Mucosa of rectum (tissue), 2 donors: Measurements from ENCODE around the gene GABBR2.

Experiments used
- H3K27ac ChIP-seq, 2 donors: one replicate each; pipeline ENCODE4 v1.7.0; 2013; ENCODE audit warnings: inconsistent platforms in 2 of 2, low read depth in 2 of 2, low read length in 2 of 2
- H3K27me3 ChIP-seq, 2 donors: one replicate each; pipeline ENCODE4 v1.7.0; 2013; ENCODE audit warnings: low read length in 2 of 2; ENCODE audit not compliant: control insufficient read depth in 2 of 2, insufficient read depth in 2 of 2
- H3K36me3 ChIP-seq, 2 donors: one replicate each; pipeline ENCODE4 v1.7.0; 2013; ENCODE audit warnings: low read length in 2 of 2; ENCODE audit not compliant: control insufficient read depth in 2 of 2, insufficient read depth in 2 of 2
- H3K4me1 ChIP-seq, 2 donors: one replicate each; pipeline ENCODE4 v1.7.0; 2013; ENCODE audit warnings: low read length in 2 of 2, mild to moderate bottlenecking in 1 of 2; ENCODE audit not compliant: control insufficient read depth in 2 of 2, insufficient read depth in 2 of 2
- H3K4me3 ChIP-seq, 2 donors: one replicate each; pipeline ENCODE4 v1.7.0; 2013; ENCODE audit warnings: low read length in 2 of 2
- H3K9ac ChIP-seq, 2 donors: one replicate each; pipeline ENCODE4 v1.7.0; 2013; ENCODE audit warnings: low read length in 2 of 2, low read depth in 1 of 2, mild to moderate bottlenecking in 1 of 2
- H3K9me3 ChIP-seq, 2 donors: one replicate each; pipeline ENCODE4 v1.7.0; 2013; ENCODE audit warnings: low read length in 2 of 2; ENCODE audit not compliant: control insufficient read depth in 2 of 2
- donor health status: healthy.
- donor health status: Normal muscosa, but diverticular disease.

The GABBR2 gene

DNA sequence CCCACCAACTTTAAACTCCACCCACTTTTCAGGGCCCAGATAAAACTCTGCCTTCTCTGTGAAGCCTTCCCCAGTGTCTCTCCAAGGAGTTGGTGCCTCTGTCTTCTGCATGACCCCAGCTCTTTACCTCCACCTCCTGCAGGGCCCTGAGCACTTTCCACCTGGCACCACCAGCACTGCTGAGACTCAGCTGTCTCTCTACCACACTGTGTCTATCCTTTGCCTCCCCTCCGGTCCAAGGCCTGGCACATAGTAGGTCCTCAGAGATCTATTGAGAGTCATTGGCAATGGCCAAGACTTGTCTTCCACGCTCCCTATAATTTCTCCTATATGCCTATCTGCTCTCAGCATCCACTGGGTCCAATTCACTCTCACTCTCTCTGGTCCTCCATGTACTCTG lies 12.9 kb upstream of the GABBR2 start:
- H3K9me3 ChIP-seq, result no peaks in the 10 kb centered on the region
- no peak overlapping the region for H3K27ac ChIP-seq
- H3K27me3 ChIP-seq, result peaks cover 0 to 3% of the 10 kb centered on the region in 2 donors
- no peaks in the 10 kb centered on the region for H3K36me3 ChIP-seq
- H3K4me3 ChIP-seq, result no peak overlapping the region
- H3K9ac ChIP-seq, result no peak overlapping the region
- no peaks in the 10 kb centered on the region for H3K4me1 ChIP-seq

DNA sequence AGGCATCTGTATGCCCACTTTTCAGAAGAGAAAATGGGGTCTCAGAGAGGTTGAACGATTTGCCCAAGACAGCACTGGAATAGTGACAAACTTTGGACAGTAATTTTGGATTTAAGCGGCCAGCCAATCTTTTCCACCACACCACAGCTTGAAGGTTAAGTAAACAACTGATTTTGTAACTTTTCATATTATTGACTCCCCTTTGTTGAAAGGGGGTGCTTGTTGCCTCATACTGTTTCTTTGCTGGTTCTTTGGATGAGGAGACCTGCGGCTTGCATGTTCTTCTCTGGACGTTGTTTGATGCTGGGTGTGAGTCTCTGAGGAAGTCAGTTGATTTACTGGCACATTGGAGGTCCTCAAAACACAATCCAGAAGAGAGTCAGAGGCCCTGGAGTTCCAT lies 11.7 kb upstream of the GABBR2 start:
- Histone ChIP-seq H3K36me3 (no peaks in the 10 kb centered on the region), H3K27ac (no peak overlapping the region), H3K9ac (no peak overlapping the region), H3K9me3 (no peaks in the 10 kb centered on the region), H3K4me1 (no peaks in the 10 kb centered on the region), H3K4me3 (no peak overlapping the region), H3K27me3 (peaks cover 3 to 8% of the 10 kb centered on the region in 2 donors)

DNA sequence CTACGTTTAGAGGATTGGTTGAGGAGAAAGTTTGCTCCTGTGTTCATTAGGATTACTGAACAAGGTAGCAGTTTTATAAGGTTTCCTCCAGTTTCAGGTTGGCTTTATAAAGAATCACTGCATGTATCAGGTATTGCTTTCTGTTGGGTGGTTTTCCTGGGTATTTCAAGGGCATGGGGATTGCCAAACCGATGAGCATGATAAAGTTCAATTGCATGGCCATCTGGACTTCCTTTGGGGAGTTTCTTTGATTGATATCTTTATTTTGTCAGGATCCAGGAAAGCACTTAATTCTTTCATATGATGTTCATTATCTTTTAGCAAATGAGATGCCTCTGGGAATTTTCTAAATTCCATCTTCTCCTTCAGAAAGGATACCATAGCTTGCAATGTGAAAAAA lies 10.3 kb upstream of the GABBR2 start:
- Histone ChIP-seq H3K27ac (no peak overlapping the region), H3K36me3 (no peaks in the 10 kb centered on the region), H3K9ac (no peak overlapping the region), H3K4me1 (no peaks in the 10 kb centered on the region), H3K27me3 (peaks cover 3 to 8% of the 10 kb centered on the region in 2 donors), H3K9me3 (no peaks in the 10 kb centered on the region), H3K4me3 (no peak overlapping the region)

DNA sequence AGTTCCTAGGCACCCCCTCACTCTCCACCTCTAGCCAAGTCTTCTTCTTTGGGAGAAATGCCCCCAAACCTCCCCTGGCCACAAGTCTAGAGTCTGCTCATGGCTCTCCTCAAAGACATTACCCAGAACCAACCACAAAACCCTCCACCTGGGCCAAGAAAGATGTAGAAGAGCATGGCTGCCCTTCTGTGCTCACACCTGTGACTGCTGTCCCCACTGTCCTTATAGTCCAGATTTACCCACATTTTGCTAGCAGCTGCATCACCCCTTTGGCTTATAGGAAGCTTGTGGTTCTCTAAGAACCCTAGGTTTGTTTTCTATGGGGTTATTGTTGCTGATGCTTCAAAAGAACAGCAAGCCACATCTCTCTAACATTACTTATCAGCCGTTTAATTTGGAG lies 6.1 kb upstream of the GABBR2 start:
- Histone ChIP-seq H3K36me3 (no peaks in the 10 kb centered on the region), H3K27me3 (peaks cover 14 to 16% of the 10 kb centered on the region in 2 donors), H3K9ac (no peak overlapping the region), H3K4me3 (no peak overlapping the region), H3K4me1 (no peaks in the 10 kb centered on the region), H3K9me3 (no peaks in the 10 kb centered on the region), H3K27ac (no peak overlapping the region)

DNA sequence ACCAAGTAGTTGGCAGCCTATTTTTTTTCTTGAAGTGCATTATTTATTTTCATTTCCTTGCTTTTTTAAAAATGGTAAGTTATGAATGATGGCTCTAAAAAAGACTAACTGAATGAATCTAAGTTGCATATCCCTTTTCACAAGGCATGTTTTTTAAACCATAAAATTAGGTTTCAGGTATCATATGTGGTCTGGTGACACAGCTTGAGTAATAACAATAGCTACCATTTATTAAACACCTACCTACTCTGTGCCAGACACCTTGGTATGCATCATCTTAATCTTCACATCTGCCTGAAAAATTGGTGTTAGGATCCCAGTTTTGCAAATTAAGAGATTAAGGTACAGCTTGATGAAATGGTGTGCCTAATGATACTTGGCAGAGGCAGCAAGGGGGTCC lies 4.3 kb upstream of the GABBR2 start:
- Histone ChIP-seq H3K4me1 (no peaks in the 10 kb centered on the region), H3K9ac (no peak overlapping the region), H3K27me3 (peaks cover 17% of the 10 kb centered on the region in 2 donors), H3K4me3 (no peak overlapping the region), H3K9me3 (no peaks in the 10 kb centered on the region), H3K36me3 (no peaks in the 10 kb centered on the region), H3K27ac (no peak overlapping the region)

DNA sequence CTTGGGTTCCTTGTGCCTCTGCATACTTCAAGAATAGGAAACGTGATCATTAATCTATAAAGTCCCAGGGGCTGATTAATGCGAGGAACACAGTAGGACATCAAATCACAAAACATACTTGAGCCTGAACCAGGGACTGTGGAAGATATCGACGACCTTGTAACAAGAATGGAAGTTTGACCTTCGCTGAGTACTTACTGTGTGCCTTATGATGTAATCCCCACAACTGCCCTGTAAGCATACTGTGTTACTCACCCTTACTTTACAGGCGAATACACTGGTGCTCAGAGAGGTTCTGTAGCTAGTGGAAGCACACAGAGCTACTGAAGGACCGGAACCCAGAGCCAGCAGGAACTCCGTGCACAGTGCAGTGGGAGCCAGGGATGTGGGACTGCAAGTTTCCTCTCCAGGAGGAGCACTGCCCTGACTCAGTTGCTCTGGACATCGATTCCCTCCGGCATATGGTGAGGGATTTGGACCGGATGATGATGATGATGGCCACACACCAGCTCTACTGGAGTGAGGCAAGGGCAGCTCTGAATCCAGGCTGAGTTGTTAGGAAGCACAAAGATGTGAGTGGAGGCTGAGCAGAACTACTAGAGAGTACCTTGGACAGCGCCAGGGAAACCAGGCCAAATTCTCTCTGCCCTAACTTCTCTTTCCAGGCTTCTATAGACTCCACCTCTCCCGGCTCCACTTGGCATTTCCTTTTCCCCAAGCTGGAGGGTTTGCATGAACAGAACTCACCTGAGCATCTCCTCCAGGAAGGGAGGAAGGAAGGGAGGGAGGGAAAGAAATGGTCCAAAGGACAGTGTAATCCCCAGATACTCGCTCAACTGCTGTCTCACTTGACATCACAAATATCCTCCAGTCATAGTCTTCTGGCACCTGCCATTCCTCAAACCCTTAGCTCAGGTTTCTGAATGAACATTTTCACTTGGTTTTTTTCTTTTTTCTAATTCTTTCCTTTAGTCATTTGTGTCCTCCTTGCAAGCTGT lies 1.5 kb upstream of the GABBR2 start:
- peaks cover 22 to 25% of the 10 kb centered on the region in 2 donors for H3K27me3 ChIP-seq
- H3K4me1 ChIP-seq, result peaks cover 0 to 4% of the 10 kb centered on the region in 2 donors
- no peaks in the 10 kb centered on the region for H3K9me3 ChIP-seq
- no peak overlapping the region for H3K4me3 ChIP-seq
- H3K36me3 ChIP-seq, result no peaks in the 10 kb centered on the region
- H3K27ac ChIP-seq, result no peak overlapping the region
- no peak overlapping the region for H3K9ac ChIP-seq

DNA sequence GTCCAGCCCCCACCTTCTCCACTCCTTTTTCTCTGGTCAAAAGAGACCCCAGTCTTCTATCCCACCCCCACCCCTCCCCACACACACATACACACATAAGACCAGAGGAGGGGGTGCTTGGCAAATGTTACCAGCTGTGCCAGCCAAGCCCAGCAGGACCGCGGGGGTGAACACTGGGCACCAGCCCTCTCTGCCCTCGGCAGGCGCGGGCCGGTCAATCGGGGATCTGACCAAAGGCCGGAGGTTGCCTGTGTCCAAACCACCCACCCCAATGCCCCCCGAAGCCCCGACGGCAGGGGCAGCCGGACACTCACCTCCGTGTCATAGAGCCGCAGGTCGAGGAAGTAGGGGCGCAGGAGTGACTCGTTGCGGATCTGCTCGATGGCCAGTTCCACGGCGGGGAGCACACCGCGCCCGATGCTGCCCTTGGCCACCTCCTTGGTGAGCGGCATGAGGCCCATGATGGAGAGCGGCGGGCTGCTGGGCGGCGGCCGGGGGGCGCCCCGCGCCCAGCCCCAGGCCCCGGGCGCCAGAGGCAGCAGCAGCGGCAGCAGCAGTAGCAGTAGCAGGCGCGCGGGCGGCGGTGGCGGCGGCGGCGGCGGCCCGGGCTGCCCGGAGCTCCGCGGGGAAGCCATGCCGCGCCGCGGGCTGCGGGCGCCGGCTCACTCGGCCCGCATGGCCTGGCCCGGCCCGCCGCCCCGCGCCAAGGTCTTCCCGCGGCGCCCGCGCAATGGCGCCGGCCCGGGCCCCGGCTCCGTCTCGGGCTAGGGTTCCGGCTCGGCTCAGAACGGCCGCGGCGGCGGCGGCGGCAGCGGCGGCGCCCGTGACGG lies 417 bp downstream of the GABBR2 start:
- peaks cover 22 to 27% of the 10 kb centered on the region in 2 donors for H3K27me3 ChIP-seq
- H3K27ac ChIP-seq, result no peak overlapping the region
- H3K4me3 ChIP-seq, result no peak overlapping the region
- no peak overlapping the region for H3K9ac ChIP-seq
- H3K4me1 ChIP-seq, result peaks cover 0 to 4% of the 10 kb centered on the region in 2 donors
- no peaks in the 10 kb centered on the region for H3K9me3 ChIP-seq
- no peaks in the 10 kb centered on the region for H3K36me3 ChIP-seq

DNA sequence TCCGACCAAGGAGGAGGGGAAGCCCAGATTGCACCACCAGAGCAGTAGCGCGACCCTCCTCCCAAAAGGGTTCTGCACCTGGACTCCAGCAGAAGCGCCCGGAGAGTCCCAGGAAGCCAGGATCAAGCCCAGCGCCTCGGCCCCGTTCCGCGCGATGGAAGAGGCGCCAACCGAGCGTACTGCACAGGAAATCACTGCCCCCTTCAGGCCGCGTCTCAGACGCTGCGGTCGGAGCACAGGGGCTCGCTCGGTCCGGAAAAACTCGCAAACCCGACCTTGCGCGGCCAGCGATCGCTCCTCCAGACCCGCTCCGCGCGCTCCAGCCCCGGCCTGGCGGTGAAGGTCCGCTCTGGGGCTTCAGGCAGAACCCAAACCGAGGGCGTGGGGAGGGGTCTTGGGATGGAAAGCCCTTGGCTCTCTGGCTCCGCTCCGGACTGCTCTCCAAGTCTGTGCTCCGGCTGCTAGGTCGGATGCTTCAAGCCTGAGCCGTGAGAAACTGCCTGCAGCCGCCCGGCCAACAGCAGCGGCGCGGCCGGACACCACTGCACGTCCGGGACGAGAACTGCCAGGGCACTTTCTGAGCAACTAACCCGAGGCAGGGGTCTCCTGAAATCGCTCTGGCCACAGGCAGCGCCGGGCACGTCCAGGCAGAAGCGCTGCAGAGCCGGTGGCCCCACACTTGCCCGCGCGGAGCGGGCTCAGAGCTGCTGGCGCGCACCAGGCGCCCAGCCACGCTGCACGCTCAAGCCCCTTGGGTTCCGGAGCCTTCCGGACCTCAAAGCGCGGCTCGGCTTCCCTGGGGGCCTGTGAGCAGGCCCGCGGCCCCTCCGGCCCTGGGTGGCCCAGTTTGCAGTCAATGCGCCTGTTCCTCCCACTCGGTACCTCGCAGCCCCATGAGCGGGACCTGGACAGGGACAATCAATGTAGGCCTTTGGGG lies 1.3 kb downstream of the GABBR2 start:
- Histone ChIP-seq H3K9ac (no peak overlapping the region), H3K4me3 (no peak overlapping the region), H3K27me3 (peaks cover 24 to 25% of the 10 kb centered on the region in 2 donors), H3K36me3 (no peaks in the 10 kb centered on the region), H3K9me3 (no peaks in the 10 kb centered on the region), H3K4me1 (peaks cover 0 to 4% of the 10 kb centered on the region in 2 donors), H3K27ac (no peak overlapping the region)

DNA sequence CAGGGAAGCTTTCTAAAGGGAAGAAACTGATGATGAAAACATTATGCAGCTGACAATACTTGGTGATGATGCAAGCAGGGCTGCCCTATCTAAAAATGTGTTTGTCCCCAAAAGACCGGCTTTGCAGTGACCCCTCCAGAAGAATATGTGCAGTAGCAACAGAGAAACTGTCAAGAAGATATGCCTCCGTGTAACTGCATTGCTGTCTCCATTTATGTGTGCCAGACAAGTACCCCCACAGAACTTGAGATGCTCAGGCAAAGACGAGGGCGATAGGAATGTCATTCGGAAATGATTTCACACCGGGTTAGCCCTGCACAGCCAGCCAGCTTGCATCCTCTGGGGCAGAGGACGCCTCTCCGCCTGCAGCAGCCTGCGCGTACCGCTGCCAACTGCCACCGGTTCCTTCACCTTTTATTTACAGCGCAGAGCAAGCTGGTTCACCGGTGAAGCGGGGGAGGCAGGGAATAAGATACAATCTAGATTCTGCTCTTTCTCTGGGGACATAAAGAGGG lies 2.0 kb downstream of the GABBR2 start:
- Histone ChIP-seq H3K9ac (no peak overlapping the region), H3K4me3 (no peak overlapping the region), H3K9me3 (no peaks in the 10 kb centered on the region), H3K27me3 (peaks cover 26 to 31% of the 10 kb centered on the region in 2 donors), H3K4me1 (peaks cover 0 to 4% of the 10 kb centered on the region in 2 donors), H3K27ac (no peak overlapping the region), H3K36me3 (no peaks in the 10 kb centered on the region)
